ENCODE measurements around the gene PDS5A.

The PDS5A gene

DNA sequence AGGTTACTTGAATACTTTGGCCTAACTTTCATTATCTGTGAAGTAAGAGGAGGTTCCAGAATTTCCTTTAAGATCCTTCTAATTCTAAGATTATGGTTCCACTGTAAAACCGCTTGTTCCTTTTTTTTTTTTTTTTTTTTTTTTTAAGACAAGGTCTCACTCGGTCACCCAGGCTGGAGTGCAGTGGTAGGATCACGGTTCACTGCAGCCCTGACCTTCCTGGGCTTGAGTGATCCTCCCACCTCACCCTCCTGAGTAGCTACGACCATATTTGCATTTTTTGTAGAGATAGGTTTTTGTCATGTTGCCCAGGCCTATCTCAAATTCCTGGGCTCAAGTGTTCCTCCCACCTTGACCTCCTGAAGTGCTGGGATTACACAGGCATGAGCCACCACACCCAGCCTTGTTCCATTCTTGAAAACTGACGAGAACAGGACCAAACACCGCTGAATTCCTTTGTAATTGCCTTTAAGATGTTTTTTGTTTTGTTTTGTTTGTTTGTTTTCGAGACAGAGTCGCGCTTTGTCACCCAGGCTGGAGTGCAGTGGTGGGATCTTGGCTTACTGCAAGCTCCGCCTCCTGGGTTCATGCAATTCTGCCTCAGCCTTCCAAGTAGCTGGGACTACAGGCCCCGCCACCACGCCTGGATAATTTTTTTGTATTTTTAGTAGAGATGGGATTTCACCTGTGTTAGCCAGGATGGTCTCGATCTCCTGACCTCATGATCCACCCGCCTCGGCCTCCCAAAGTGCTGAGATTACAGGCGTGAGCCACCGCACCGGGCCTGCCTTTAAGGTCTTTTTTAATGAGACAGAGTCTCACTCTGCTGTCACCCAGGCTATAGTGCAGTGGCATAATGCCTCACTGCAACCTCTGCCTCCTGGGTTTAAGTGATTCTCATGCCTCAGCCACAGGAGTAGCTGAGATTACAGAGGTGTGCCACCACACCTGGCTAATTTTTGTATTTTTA, 6.8 kb downstream of the PDS5A start (continued):
- TF ChIP-seq, protein P1, sequence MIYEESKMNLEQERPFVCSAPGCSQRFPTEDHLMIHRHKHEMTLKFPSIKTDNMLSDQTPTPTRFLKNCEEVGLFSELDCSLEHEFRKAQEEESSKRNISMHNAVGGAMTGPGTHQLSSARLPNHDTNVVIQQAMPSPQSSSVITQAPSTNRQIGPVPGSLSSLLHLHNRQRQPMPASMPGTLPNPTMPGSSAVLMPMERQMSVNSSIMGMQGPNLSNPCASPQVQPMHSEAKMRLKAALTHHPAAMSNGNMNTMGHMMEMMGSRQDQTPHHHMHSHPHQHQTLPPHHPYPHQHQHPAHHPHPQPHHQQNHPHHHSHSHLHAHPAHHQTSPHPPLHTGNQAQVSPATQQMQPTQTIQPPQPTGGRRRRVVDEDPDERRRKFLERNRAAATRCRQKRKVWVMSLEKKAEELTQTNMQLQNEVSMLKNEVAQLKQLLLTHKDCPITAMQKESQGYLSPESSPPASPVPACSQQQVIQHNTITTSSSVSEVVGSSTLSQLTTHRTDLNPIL (CRISPR knock-in tag; IDR thresholded peaks at IDR 0.05; ENCODE audit: low read depth), result no peak
- no peak for TF ChIP-seq GLIS3 (CRISPR knock-in tag; IDR thresholded peaks at IDR 0.05)
- no peak for TF ChIP-seq ZC3H10 (CRISPR knock-in tag; IDR thresholded peaks at IDR 0.05)
- TF ChIP-seq ZNF8 (CRISPR knock-in tag; IDR thresholded peaks at IDR 0.05), result no peak

DNA sequence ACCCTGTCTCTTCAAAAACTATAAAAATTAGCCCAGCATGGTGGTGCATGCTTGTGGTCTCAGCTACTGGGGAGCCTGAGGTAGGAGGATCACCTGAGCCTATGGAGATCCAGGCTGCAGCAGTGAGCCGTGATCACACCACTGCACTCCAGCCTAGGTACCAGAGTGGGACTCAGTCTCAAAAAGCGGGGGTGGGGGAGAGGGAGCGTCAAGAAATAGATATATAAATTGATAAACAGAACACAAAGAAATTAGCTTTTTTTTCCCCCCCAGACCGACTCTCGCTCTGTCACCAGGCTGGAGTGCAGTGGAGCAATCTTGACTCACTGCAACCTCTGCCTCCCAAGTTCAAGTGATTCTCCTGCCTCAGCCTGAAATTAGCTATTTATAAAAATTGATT, 14.1 kb downstream of the PDS5A start:
- no peak for ATAC-seq
- TF ChIP-seq ZNF70 (CRISPR knock-in tag; IDR thresholded peaks at IDR 0.05) (no peak), OSR1 (CRISPR knock-in tag; IDR thresholded peaks at IDR 0.05) (no peak), GLIS3 (CRISPR knock-in tag; IDR thresholded peaks at IDR 0.05) (no peak), ZFP30 (CRISPR knock-in tag; IDR thresholded peaks at IDR 0.05) (no peak), ZNF8 (CRISPR knock-in tag; IDR thresholded peaks at IDR 0.05) (no peak), BACH2 (CRISPR knock-in tag; IDR thresholded peaks at IDR 0.05; ENCODE audit: borderline replicate concordance) (no peak), RARB (CRISPR knock-in tag; IDR thresholded peaks at IDR 0.05) (no peak), ZFP3 (CRISPR knock-in tag; IDR thresholded peaks at IDR 0.05) (no peak), ARNTL (CRISPR knock-in tag; IDR thresholded peaks at IDR 0.05; ENCODE audit: borderline replicate concordance, low read depth) (no peak), ZC3H10 (CRISPR knock-in tag; IDR thresholded peaks at IDR 0.05) (no peak), PPARA (CRISPR knock-in tag; IDR thresholded peaks at IDR 0.05; ENCODE audit: borderline replicate concordance) (no peak), ZNF565 (CRISPR knock-in tag; conservative IDR thresholded peaks at IDR 0.05; ENCODE audit: low read depth) (no peak)
- TF ChIP-seq, protein P2, sequence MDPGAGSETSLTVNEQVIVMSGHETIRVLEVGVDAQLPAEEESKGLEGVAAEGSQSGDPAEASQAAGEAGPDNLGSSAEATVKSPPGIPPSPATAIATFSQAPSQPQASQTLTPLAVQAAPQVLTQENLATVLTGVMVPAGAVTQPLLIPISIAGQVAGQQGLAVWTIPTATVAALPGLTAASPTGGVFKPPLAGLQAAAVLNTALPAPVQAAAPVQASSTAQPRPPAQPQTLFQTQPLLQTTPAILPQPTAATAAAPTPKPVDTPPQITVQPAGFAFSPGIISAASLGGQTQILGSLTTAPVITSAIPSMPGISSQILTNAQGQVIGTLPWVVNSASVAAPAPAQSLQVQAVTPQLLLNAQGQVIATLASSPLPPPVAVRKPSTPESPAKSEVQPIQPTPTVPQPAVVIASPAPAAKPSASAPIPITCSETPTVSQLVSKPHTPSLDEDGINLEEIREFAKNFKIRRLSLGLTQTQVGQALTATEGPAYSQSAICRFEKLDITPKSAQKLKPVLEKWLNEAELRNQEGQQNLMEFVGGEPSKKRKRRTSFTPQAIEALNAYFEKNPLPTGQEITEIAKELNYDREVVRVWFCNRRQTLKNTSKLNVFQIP (CRISPR knock-in tag; IDR thresholded peaks at IDR 0.05; ENCODE audit: borderline replicate concordance, low read depth), result no peak
- TF ChIP-seq, protein P3, sequence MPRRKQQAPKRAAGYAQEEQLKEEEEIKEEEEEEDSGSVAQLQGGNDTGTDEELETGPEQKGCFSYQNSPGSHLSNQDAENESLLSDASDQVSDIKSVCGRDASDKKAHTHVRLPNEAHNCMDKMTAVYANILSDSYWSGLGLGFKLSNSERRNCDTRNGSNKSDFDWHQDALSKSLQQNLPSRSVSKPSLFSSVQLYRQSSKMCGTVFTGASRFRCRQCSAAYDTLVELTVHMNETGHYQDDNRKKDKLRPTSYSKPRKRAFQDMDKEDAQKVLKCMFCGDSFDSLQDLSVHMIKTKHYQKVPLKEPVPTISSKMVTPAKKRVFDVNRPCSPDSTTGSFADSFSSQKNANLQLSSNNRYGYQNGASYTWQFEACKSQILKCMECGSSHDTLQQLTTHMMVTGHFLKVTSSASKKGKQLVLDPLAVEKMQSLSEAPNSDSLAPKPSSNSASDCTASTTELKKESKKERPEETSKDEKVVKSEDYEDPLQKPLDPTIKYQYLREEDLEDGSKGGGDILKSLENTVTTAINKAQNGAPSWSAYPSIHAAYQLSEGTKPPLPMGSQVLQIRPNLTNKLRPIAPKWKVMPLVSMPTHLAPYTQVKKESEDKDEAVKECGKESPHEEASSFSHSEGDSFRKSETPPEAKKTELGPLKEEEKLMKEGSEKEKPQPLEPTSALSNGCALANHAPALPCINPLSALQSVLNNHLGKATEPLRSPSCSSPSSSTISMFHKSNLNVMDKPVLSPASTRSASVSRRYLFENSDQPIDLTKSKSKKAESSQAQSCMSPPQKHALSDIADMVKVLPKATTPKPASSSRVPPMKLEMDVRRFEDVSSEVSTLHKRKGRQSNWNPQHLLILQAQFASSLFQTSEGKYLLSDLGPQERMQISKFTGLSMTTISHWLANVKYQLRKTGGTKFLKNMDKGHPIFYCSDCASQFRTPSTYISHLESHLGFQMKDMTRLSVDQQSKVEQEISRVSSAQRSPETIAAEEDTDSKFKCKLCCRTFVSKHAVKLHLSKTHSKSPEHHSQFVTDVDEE (CRISPR knock-in tag; IDR thresholded peaks at IDR 0.05), result no peak

DNA sequence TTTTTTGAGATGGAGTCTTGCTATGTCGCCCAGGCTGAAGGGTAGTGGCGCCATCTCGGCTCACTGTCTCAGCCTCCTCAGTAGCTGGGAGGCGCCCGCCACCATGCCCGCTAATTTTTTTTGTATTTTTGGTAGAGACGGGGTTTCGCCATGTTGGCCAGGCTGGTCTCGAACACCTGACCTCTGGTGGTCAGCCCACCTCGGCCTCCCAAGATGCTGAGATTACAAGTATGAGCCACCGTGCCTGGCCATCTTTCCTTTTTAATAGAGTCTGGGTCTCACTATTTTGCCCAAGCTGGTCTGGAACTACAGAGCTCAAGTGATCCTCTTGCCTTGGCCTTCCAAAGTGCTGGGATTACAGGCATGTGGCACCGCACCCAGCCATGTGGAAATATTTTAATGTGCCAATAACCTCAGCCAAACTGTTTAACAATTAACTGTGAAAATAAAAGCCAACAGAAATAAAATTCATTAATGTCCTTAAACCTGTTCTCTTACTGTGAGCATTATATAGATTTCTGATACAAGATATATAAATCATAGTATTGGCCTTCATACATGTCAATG, 16.3 kb downstream of the PDS5A start:
- no peak for ATAC-seq

More for the DNA sequence above, 16.3 kb downstream of the PDS5A start:
- TF ChIP-seq, protein P4, sequence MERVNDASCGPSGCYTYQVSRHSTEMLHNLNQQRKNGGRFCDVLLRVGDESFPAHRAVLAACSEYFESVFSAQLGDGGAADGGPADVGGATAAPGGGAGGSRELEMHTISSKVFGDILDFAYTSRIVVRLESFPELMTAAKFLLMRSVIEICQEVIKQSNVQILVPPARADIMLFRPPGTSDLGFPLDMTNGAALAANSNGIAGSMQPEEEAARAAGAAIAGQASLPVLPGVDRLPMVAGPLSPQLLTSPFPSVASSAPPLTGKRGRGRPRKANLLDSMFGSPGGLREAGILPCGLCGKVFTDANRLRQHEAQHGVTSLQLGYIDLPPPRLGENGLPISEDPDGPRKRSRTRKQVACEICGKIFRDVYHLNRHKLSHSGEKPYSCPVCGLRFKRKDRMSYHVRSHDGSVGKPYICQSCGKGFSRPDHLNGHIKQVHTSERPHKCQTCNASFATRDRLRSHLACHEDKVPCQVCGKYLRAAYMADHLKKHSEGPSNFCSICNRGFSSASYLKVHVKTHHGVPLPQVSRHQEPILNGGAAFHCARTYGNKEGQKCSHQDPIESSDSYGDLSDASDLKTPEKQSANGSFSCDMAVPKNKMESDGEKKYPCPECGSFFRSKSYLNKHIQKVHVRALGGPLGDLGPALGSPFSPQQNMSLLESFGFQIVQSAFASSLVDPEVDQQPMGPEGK (CRISPR knock-in tag; IDR thresholded peaks at IDR 0.05; ENCODE audit: borderline replicate concordance), result no peak
- TF ChIP-seq TOX (CRISPR knock-in tag; IDR thresholded peaks at IDR 0.05; ENCODE audit: borderline replicate concordance), result no peak
- TF ChIP-seq ZFP30 (CRISPR knock-in tag; IDR thresholded peaks at IDR 0.05), result no peak
- TF ChIP-seq, protein P1 (CRISPR knock-in tag; IDR thresholded peaks at IDR 0.05; ENCODE audit: low read depth), result no peak
- no peak for TF ChIP-seq SNAI2 (CRISPR knock-in tag; IDR thresholded peaks at IDR 0.05)
- no peak for TF ChIP-seq ZNF70 (CRISPR knock-in tag; IDR thresholded peaks at IDR 0.05)
- TF ChIP-seq ZNF8 (CRISPR knock-in tag; IDR thresholded peaks at IDR 0.05), result no peak
- TF ChIP-seq OSR1 (CRISPR knock-in tag; IDR thresholded peaks at IDR 0.05), result no peak
- TF ChIP-seq CSDC2 (CRISPR knock-in tag; IDR thresholded peaks at IDR 0.05), result no peak
- TF ChIP-seq GLIS3 (CRISPR knock-in tag; IDR thresholded peaks at IDR 0.05), result no peak
- TF ChIP-seq TCF4 (CRISPR knock-in tag; IDR thresholded peaks at IDR 0.05; ENCODE audit: borderline replicate concordance), result no peak
- no peak for TF ChIP-seq ESRRG (CRISPR knock-in tag; IDR thresholded peaks at IDR 0.05)
- no peak for TF ChIP-seq BACH2 (CRISPR knock-in tag; IDR thresholded peaks at IDR 0.05; ENCODE audit: borderline replicate concordance)
- TF ChIP-seq ZFP3 (CRISPR knock-in tag; IDR thresholded peaks at IDR 0.05), result no peak
- TF ChIP-seq ISL1 (CRISPR knock-in tag; IDR thresholded peaks at IDR 0.05), result no peak
- no peak for TF ChIP-seq PPARA (CRISPR knock-in tag; IDR thresholded peaks at IDR 0.05; ENCODE audit: borderline replicate concordance)
